Measurements from ENCODE around the gene H3-3A.

H3-3A gene

GRCh38 chr1:226029568-226030225 is 32.8 kb upstream of the H3-3A start:
- no peak for TF ChIP-seq SIN3A (IDR thresholded peaks at IDR 0.05; ENCODE audit: borderline replicate concordance, insufficient read depth, low read length)
- TF ChIP-seq POLR2AphosphoS5 (IDR thresholded peaks at IDR 0.05; ENCODE audit: low read depth, low read length) = no peak
- no peak for TF ChIP-seq FOXP2 (optimal IDR thresholded peaks at IDR 0.05; ENCODE audit: borderline replicate concordance, extremely low read depth, extremely low read length, insufficient read depth)
- no peak for TF ChIP-seq REST (IDR thresholded peaks at IDR 0.05; ENCODE audit: insufficient read depth in 1 of 2, low read depth in 2 of 2, low read length in 2 of 2)
- no peak for TF ChIP-seq TAF1 (IDR thresholded peaks at IDR 0.05; ENCODE audit: borderline replicate concordance, insufficient read depth, low read length)

- TF ChIP-seq TAF1 (IDR thresholded peaks at IDR 0.05; ENCODE audit: borderline replicate concordance, insufficient read depth, low read length) (no peak), REST (IDR thresholded peaks at IDR 0.05; ENCODE audit: insufficient read depth in 1 of 2, low read depth in 2 of 2, low read length in 2 of 2) (no peak), SIN3A (IDR thresholded peaks at IDR 0.05; ENCODE audit: borderline replicate concordance, insufficient read depth, low read length) (no peak), POLR2AphosphoS5 (IDR thresholded peaks at IDR 0.05; ENCODE audit: low read depth, low read length) (no peak)
Measured at GRCh38 chr1:226033582-226033981, 28.9 kb upstream of the H3-3A start.

GRCh38 chr1:226033991-226034390 is 28.5 kb upstream of the H3-3A start:
- TF ChIP-seq SIN3A (IDR thresholded peaks at IDR 0.05; ENCODE audit: borderline replicate concordance, insufficient read depth, low read length) (no peak), REST (IDR thresholded peaks at IDR 0.05; ENCODE audit: insufficient read depth in 1 of 2, low read depth in 2 of 2, low read length in 2 of 2) (no peak), TAF1 (IDR thresholded peaks at IDR 0.05; ENCODE audit: borderline replicate concordance, insufficient read depth, low read length) (no peak), POLR2AphosphoS5 (IDR thresholded peaks at IDR 0.05; ENCODE audit: low read depth, low read length) (no peak), FOXP2 (optimal IDR thresholded peaks at IDR 0.05; ENCODE audit: borderline replicate concordance, extremely low read depth, extremely low read length, insufficient read depth) (no peak)

- TF ChIP-seq TAF1 (IDR thresholded peaks at IDR 0.05; ENCODE audit: borderline replicate concordance, insufficient read depth, low read length) (no peak), SIN3A (IDR thresholded peaks at IDR 0.05; ENCODE audit: borderline replicate concordance, insufficient read depth, low read length) (no peak), POLR2AphosphoS5 (IDR thresholded peaks at IDR 0.05; ENCODE audit: low read depth, low read length) (no peak), REST (IDR thresholded peaks at IDR 0.05; ENCODE audit: insufficient read depth in 1 of 2, low read depth in 2 of 2, low read length in 2 of 2) (no peak), FOXP2 (optimal IDR thresholded peaks at IDR 0.05; ENCODE audit: borderline replicate concordance, extremely low read depth, extremely low read length, insufficient read depth) (no peak)
Measured at GRCh38 chr1:226034482-226034881, 28.0 kb upstream of the H3-3A start.

- TF ChIP-seq SIN3A (IDR thresholded peaks at IDR 0.05; ENCODE audit: borderline replicate concordance, insufficient read depth, low read length) (no peak), TAF1 (IDR thresholded peaks at IDR 0.05; ENCODE audit: borderline replicate concordance, insufficient read depth, low read length) (no peak), FOXP2 (optimal IDR thresholded peaks at IDR 0.05; ENCODE audit: borderline replicate concordance, extremely low read depth, extremely low read length, insufficient read depth) (no peak), POLR2AphosphoS5 (IDR thresholded peaks at IDR 0.05; ENCODE audit: low read depth, low read length) (no peak), REST (IDR thresholded peaks at IDR 0.05; ENCODE audit: insufficient read depth in 1 of 2, low read depth in 2 of 2, low read length in 2 of 2) (no peak)
Measured at GRCh38 chr1:226035915-226036314, 26.6 kb upstream of the H3-3A start.

All from PFSK-1 (cell line).